PC-3 (cell line): Measurements from ENCODE around the gene ZNF226.

Experiments
- EZH2phosphoT487 ChIP-seq: fragments of 300-600 bp; sonication (generic); IDR thresholded peaks from 2 replicates; pipeline ENCODE4 v1.6.1; 2018; ENCODE audit warnings: mild to moderate bottlenecking, antibody characterized with exemption, low read length, borderline replicate concordance
- TF ChIP-seq, protein P1 (sequence below): fragments of 300-600 bp; sonication (generic); conservative IDR thresholded peaks from 2 replicates; pipeline ENCODE4 v1.5.1; 2017; ENCODE audit warnings: antibody characterized with exemption, low read depth, mild to moderate bottlenecking, low read length

DNA sequence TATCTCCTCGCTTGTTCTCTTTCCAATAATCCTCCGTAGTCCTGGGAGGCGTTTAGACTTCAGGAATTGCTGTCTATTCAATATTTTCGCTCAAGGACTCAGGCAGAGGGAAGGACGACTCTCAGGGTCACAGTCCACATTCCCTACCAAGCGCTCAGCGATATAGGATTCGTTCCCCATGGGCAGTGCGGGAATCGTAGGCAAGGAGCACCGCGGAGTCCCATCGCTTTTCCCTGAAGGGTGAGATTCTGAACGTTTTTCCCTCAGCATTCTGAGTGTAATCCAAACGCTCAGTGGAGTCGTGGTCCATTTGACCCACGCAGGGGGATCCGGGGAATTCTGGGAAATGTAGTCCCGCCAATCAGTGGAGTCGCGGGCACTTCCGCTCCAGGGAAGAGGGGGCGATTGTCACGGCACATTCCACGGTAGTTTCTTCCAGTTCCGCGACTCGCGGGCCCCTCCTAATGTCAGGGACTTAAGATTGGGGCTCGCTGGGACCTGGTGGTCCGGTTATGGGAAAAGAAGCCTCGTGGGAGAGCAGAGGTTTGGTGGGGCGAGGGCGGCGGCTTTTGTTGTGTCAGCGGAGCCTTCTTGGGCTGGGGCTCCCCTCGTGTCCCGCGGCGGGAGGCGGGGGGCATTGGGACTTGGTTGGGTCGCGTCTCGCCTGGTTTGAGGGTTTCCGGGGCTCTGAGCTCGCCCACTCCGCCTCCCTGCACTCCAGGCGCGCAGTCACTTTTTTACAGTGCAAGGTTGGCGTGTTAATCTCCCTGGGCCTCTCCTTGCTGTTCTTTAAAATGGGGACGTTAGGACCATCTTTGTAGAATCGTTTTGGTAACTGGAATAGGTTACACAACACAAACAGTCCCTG is 23.5 kb upstream of the ZNF226 start, which contains the start of gene ZNF234:
- TF ChIP-seq, protein P1, sequence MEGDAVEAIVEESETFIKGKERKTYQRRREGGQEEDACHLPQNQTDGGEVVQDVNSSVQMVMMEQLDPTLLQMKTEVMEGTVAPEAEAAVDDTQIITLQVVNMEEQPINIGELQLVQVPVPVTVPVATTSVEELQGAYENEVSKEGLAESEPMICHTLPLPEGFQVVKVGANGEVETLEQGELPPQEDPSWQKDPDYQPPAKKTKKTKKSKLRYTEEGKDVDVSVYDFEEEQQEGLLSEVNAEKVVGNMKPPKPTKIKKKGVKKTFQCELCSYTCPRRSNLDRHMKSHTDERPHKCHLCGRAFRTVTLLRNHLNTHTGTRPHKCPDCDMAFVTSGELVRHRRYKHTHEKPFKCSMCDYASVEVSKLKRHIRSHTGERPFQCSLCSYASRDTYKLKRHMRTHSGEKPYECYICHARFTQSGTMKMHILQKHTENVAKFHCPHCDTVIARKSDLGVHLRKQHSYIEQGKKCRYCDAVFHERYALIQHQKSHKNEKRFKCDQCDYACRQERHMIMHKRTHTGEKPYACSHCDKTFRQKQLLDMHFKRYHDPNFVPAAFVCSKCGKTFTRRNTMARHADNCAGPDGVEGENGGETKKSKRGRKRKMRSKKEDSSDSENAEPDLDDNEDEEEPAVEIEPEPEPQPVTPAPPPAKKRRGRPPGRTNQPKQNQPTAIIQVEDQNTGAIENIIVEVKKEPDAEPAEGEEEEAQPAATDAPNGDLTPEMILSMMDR = no peak
- no peak for TF ChIP-seq EZH2phosphoT487
